AG04450 (cell line): ENCODE results near the gene FRMPD1. TPM values are rescaled to one million over a fixed set of nuclear protein-coding genes. Genes with fewer than 3 reads are reported as not detected.

ENCODE experiments used
- CTCF ChIA-PET: fragments of 300-600, 350-600 bp; formaldehyde crosslinking; extraction: SDS; loops from one replicate; lab custom pipeline; 2022; ENCODE audit warnings: antibody characterized with exemption, inconsistent platforms; lab: Charles Lee
- POLR2A ChIA-PET: fragments of 350-600 bp; formaldehyde crosslinking; extraction: SDS; loops from one replicate; lab custom pipeline; 2021; ENCODE audit warnings: antibody characterized with exemption, inconsistent platforms; lab: Yijun Ruan, JAX
- DNase-seq: peaks from one replicate; pipeline ENCODE4 v3.0.0-alpha.2; 2011; ENCODE audit warnings: low read depth, low spot score
- H3K27ac ChIP-seq: one replicate; pipeline ENCODE4 v1.5.1; 2012; ENCODE audit warnings: low read depth, low read length, control low read depth
- H3K27me3 ChIP-seq: one replicate; pipeline ENCODE4 v1.6.0; 2012; ENCODE audit warnings: low read length; ENCODE audit not compliant: control insufficient read depth, insufficient read depth
- H3K4me3 ChIP-seq: 2 replicates; pipeline ENCODE4 v1.5.1; 2011; ENCODE audit warnings: mild to moderate bottlenecking, low read depth, low read length, control low read depth
- H3K9me3 ChIP-seq: 2 replicates; pipeline ENCODE4 v1.5.1; 2012; ENCODE audit warnings: low read length; ENCODE audit not compliant: control insufficient read depth, insufficient read depth
- CTCF ChIP-seq: IDR thresholded peaks from 2 replicates; pipeline ENCODE4 v1.5.1; 2011; ENCODE audit warnings: low read depth, low read length, control low read depth, inconsistent platforms
- polyA plus RNA-seq: library from polyadenylated mRNA; depleted of rRNA; stranded (reverse); fragments of >200 nt; gene quantifications from 2 replicates; pipeline ENCODE4 v1.2.3, GENCODE V29; 2011

FRMPD1 gene
- polyA plus RNA-seq, 1 experiment, result not detected

DNA sequence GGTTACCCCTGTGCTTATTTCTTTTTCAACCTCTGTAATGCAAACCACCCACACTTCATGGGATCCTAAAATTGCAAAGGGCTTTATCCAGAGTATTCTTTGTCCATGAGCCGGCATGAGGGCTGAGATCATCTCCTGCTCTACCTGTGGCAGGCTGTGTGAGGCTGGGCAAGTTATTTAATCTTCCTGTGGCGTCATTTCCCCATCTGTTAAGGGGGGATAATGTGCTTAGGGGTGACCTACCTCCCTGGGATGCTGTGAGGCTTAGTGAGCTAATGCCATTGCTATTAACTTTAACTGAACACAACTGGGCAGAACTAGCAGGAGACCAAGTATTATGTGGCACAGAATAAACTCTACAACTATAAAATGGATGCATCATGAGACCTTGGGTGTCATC is 17.0 kb downstream of the FRMPD1 start:
- no peak for TF ChIP-seq CTCF
- no peaks in the 10 kb centered on the region for H3K9me3 ChIP-seq
- POLR2A ChIA-PET, result no interaction called here
- CTCF ChIA-PET, result interaction anchor here (1.0 kb wide), 1 partner anchor 23 kb away, joined by 3 read pairs; no protein-coding TSS in a partner anchor
- no peak overlapping the region for H3K4me3 ChIP-seq
- no peak for DNase-seq
- H3K27ac ChIP-seq, result no peak overlapping the region
- peaks cover 50% of the 10 kb centered on the region for H3K27me3 ChIP-seq

- no peak overlapping the region for H3K4me3 ChIP-seq
- H3K9me3 ChIP-seq, result no peaks in the 10 kb centered on the region
- CTCF ChIA-PET, result interaction anchor here (1.0 kb wide), 1 partner anchor 23 kb away, joined by 3 read pairs; no protein-coding TSS in a partner anchor
- DNase-seq, result no peak
- POLR2A ChIA-PET, result no interaction called here
- peaks cover 46% of the 10 kb centered on the region for H3K27me3 ChIP-seq
- TF ChIP-seq CTCF, result peak; percentile 32
- no peak overlapping the region for H3K27ac ChIP-seq
These were observed 17.4 kb downstream of the FRMPD1 start for GRCh38 chr9:37668116-37668601.

DNA sequence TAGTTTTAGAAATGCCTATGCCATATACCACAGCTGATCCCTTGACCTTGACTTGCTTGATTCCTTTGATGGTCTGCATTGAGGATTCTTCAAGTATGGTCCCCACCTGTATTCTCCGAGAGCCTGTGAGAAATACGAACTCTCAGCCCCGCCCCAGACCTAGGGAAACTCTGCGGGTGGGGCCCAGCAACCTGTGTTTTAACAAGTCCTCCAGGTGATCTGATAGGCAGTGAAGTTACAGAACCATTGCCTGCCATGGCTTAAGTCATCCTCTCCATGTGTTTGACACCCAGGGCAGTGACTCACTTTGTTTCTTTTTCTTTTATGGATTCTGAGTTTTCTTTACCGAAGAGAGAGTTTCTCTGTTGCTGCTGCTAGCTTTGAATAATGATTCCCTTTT is 18.5 kb downstream of the FRMPD1 start:
- Histone ChIP-seq H3K27me3 (peaks cover 39% of the 10 kb centered on the region), H3K27ac (no peak overlapping the region), H3K9me3 (no peaks in the 10 kb centered on the region), H3K4me3 (no peak overlapping the region)
- DNase-seq, result no peak
- no peak for TF ChIP-seq CTCF
- CTCF ChIA-PET, result no interaction called here
- POLR2A ChIA-PET, result no interaction called here

- Histone ChIP-seq H3K4me3 (no peak overlapping the region), H3K27ac (no peak overlapping the region), H3K9me3 (no peaks in the 10 kb centered on the region), H3K27me3 (peaks cover 26% of the 10 kb centered on the region)
- DNase-seq, result no peak
- no peak for TF ChIP-seq CTCF
- ChIA-PET CTCF (no interaction called here), POLR2A (no interaction called here)
These were observed 24.9 kb downstream of the FRMPD1 start for GRCh38 chr9:37675661-37676060.

DNA sequence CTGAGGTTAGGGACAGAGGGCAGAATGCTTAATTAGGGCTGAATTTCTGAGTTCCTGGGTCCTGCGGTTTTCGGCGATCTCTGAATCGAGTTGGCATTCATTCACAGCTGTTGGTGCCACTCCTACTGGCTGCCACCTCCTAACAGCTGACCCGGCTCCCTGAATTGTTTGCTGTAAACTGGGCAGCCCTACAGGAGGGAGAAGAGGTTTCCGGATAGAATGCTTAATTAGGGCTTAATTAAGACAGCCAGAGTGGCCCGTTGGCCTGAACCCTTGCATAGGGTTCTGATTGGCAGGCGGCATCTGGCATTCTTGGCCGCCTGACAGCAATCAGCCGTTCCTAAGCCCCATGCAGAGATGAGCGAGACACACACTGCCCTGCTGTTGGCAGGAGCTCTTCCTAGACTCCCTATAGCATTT is 25.7 kb downstream of the FRMPD1 start:
- ChIA-PET POLR2A (no interaction called here), CTCF (no interaction called here)
- H3K27me3 ChIP-seq, result peaks cover 26% of the 10 kb centered on the region
- no peaks in the 10 kb centered on the region for H3K9me3 ChIP-seq
- DNase-seq, result no peak
- no peak for TF ChIP-seq CTCF
- H3K4me3 ChIP-seq, result no peak overlapping the region
- H3K27ac ChIP-seq, result no peak overlapping the region
